ENCODE results near the gene MUC22. TPM values are rescaled to one million over a fixed set of nuclear protein-coding genes. Genes with fewer than 3 reads are reported as not detected.

Gene MUC22
- total and polyA plus RNA-seq, 4 donors: not detected

DNA sequence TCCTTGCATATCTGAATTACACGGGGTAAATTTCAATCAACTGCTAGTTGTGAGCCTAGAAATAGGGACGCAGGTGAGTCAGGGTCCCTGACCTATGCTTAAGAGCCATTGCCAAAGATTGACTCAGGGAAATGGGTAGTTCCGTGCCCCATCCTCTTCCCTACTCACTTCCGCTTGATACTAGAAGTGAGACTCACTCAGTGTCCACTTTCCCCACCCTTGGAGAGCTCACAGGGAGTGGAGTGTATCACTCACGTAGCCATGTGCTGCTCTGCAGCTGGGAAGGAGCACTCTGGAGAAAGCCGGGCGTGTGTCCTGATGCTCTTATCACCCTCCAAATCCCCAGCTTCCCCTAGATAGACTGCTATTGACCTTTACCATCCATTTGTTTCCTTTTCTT, 543 bp upstream of the MUC22 start:
- no peaks in the 10 kb centered on the region for H3K27me3 ChIP-seq (ENCODE audit: control insufficient read depth in 4 of 4, insufficient read depth in 4 of 4, low read length in 3 of 4)

GRCh38 chr6:31011153-31011552, 879 bp downstream of the MUC22 start:
- H3K27me3 ChIP-seq (ENCODE audit: control insufficient read depth in 4 of 4, insufficient read depth in 4 of 4, low read length in 3 of 4): no peaks in the 10 kb centered on the region
- H3K4me1 ChIP-seq (ENCODE audit: control insufficient read depth in 4 of 4, insufficient read depth in 4 of 4, low read length in 3 of 4): no peaks in the 10 kb centered on the region
- no peak overlapping the region for H3K9ac ChIP-seq (ENCODE audit: low read depth in 1 of 2, low read length in 2 of 2)
- no peak overlapping the region for H3K27ac ChIP-seq (ENCODE audit: low read depth in 1 of 2, low read length in 2 of 2)
- DNase-seq (ENCODE audit: low spot score): no peak
- H3K36me3 ChIP-seq (ENCODE audit: control insufficient read depth in 4 of 4, insufficient read depth in 3 of 4, low read depth in 1 of 4, low read length in 3 of 4): no peaks in the 10 kb centered on the region
- H3K9me3 ChIP-seq (ENCODE audit: control insufficient read depth in 4 of 4, low read length in 3 of 4): peaks cover 0 to 8% (median 5%) of the 10 kb centered on the region in 4 donors
- no peak for TF ChIP-seq GABPA (IDR thresholded peaks at IDR 0.05 in 1 of 2, conservative IDR thresholded peaks at IDR 0.05 in 1 of 2)
- no peak for TF ChIP-seq JUND (IDR thresholded peaks at IDR 0.05)
- TF ChIP-seq TAF1 (conservative IDR thresholded peaks at IDR 0.05): no peak
- TF ChIP-seq HNF4G (IDR thresholded peaks at IDR 0.05): no peak
- TF ChIP-seq, protein P1, sequence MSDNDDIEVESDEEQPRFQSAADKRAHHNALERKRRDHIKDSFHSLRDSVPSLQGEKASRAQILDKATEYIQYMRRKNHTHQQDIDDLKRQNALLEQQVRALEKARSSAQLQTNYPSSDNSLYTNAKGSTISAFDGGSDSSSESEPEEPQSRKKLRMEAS (IDR thresholded peaks at IDR 0.05): no peak
- TF ChIP-seq, protein P2, sequence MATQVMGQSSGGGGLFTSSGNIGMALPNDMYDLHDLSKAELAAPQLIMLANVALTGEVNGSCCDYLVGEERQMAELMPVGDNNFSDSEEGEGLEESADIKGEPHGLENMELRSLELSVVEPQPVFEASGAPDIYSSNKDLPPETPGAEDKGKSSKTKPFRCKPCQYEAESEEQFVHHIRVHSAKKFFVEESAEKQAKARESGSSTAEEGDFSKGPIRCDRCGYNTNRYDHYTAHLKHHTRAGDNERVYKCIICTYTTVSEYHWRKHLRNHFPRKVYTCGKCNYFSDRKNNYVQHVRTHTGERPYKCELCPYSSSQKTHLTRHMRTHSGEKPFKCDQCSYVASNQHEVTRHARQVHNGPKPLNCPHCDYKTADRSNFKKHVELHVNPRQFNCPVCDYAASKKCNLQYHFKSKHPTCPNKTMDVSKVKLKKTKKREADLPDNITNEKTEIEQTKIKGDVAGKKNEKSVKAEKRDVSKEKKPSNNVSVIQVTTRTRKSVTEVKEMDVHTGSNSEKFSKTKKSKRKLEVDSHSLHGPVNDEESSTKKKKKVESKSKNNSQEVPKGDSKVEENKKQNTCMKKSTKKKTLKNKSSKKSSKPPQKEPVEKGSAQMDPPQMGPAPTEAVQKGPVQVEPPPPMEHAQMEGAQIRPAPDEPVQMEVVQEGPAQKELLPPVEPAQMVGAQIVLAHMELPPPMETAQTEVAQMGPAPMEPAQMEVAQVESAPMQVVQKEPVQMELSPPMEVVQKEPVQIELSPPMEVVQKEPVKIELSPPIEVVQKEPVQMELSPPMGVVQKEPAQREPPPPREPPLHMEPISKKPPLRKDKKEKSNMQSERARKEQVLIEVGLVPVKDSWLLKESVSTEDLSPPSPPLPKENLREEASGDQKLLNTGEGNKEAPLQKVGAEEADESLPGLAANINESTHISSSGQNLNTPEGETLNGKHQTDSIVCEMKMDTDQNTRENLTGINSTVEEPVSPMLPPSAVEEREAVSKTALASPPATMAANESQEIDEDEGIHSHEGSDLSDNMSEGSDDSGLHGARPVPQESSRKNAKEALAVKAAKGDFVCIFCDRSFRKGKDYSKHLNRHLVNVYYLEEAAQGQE (IDR thresholded peaks at IDR 0.05): no peak
- TF ChIP-seq SP1 (IDR thresholded peaks at IDR 0.05): no peak
- no peak for TF ChIP-seq FOXA1 (IDR thresholded peaks at IDR 0.05)
- no peak for TF ChIP-seq YY1 (IDR thresholded peaks at IDR 0.05)
- TF ChIP-seq NR2F2 (IDR thresholded peaks at IDR 0.05): no peak
- no peak for TF ChIP-seq HNF4A (conservative IDR thresholded peaks at IDR 0.05)
- no peak overlapping the region for H3K4me3 ChIP-seq (ENCODE audit: low read depth in 1 of 3, low read length in 3 of 3)
- WGBS: 33% methylated on average over 6 of the region's 6 CpGs

More for the DNA sequence above, 543 bp upstream of the MUC22 start:
- Histone ChIP-seq H3K4me3 (ENCODE audit: low read depth in 1 of 3, low read length in 3 of 3) (no peak overlapping the region), H3K27ac (ENCODE audit: low read depth in 1 of 2, low read length in 2 of 2) (no peak overlapping the region), H3K9me3 (ENCODE audit: control insufficient read depth in 4 of 4, low read length in 3 of 4) (peaks cover 0 to 5% (median 3%) of the 10 kb centered on the region in 4 donors), H3K4me1 (ENCODE audit: control insufficient read depth in 4 of 4, insufficient read depth in 4 of 4, low read length in 3 of 4) (no peaks in the 10 kb centered on the region), H3K36me3 (ENCODE audit: control insufficient read depth in 4 of 4, insufficient read depth in 3 of 4, low read depth in 1 of 4, low read length in 3 of 4) (no peaks in the 10 kb centered on the region), H3K9ac (ENCODE audit: low read depth in 1 of 2, low read length in 2 of 2) (no peak overlapping the region)
- WGBS: 75% methylated on average over 7 of the region's 7 CpGs
- no peak for DNase-seq (ENCODE audit: low spot score)
- TF ChIP-seq, protein P2 (IDR thresholded peaks at IDR 0.05): no peak
- no peak for TF ChIP-seq NR2F2 (IDR thresholded peaks at IDR 0.05)
- no peak for TF ChIP-seq HNF4G (IDR thresholded peaks at IDR 0.05)
- no peak for TF ChIP-seq RAD21 (IDR thresholded peaks at IDR 0.05)

All from liver (tissue), 9 donors.